Endometrium (tissue), 2 donors: ENCODE results near the gene SKAP1.

Experiments used
- FAIRE-seq: peaks from 2 replicates; lab custom pipeline; 2012; peaks lifted over from hg19 to GRCh38; lab: Jason Lieb, UNC
- donor health status: control.
- donor health status: control.

Gene SKAP1

DNA sequence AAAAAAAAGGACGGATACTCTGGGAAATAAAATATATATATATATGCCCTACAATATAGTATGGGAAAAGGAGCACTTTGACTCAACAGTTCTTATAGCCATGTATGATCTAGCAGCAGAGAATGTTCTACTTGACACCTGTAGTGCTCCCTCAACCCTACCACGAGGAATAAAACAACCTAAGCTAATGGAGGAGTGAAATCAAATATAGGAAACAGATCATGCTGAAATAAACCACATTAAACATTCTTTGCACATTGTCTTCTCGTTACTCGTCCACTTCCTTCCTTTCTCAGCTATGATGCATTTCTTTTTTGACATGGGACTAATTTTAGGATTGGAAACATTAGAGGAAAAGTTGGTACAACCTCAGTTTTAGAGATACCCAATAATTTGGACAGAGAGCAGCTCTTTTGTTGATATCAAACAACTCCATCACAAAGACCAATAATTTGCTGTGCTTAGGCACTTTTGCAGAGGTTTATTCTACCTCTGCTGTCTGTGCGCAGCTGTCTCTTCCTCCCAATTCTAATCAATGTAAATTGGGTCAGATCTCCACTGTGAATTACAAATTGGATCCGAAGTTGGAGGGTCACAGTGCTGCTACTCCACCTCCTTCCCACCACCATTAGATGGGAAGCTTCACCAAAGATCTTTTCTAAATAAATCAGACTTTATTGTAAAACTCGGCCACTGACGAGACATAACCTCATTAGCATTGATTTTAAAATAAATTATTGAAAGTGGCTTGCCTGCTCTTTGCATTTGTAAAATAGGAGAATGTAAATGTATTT, 256.6 kb downstream of the SKAP1 start:
- no peak for FAIRE-seq

DNA sequence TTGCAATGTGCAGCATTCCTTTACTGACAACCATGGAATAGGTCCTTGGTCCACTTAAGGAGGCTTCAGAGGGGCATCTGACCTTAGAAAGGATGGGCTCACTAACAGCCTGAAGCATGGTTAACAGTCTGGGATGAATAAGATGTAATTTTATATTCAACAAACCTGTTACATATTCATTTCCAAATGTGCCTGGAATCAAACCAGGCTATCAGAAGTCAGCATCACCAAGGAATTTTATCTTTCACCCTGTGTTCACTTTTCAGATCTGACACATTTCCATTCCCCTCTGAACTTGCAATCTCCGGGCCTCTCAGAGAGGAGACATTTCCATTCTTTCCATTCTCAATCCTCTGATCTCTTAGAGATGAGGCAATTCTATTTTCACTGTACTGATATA, 260.1 kb downstream of the SKAP1 start:
- no peak for FAIRE-seq

DNA sequence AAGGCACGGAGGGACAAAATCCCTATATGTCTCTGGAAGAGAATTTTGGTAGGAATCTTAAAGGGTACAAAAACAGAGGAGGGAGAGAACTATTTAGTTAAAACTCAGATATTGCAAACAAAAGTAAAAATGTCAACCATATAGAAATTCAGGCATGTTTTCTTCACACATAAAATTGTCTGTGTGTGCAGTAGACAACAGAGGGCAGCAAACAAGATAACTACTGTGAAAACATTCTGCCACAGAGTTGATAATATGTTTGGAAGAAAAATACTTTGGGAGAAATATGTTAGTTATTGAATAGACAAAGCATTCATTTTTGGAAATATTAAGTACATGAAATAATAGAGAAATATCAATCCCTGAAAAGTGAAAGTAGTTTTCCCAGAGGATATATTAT, 266.2 kb downstream of the SKAP1 start:
- no peak for FAIRE-seq

DNA sequence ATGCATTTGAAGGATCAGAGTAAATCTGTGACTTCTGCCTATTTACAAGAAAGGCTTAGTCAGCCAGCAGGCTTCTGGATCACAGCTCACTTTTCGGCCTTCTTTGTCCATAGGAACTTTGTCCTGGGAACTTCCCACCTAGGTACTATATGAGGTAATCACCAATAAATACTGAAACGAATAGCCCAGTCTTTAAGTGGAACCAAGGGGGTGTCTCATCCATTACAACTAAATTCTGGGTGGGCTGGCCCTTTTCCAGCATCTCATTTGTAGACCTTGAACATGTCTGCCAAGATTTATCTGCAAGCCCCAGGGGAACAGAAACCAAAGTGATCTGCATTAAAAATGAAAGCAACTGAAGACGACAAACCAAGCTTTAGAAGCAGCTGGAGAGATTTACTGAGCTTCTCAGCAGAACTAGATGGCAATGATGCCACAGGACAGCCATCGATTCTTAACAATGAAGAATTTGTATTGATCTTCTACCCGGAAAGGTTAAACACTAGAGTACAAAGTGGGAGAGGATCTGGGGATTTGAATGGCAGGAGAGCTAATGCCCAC, 267.0 kb downstream of the SKAP1 start:
- FAIRE-seq = no peak

DNA sequence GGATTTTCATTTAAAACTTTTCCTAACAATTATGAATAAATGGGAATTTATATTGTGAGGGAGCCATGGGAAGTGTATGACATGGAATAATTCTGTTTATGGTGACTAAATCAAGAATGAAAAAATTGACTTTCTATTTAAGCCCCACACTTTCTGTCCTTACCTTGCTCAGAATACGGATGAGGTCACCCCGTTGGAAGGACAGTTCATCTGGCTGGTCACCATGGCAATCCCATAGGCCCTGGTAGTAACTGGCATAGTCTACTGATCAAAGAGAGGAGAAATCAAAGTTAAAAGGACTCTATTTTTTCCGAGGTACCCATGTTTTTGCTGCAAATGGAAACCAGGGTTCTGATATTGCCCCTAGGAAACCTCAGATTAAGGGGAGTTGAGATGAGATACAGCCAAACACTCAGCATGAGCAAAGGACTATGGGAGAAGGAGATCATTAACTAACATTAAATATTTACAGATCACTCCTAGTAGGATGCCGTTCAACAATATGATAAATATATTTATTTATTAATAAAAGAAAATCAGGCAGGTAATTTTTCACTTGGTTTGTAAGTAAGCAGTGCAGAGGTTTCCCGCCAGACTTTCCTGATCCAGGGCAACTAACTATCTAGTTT, 267.6 kb downstream of the SKAP1 start:
- no peak for FAIRE-seq

DNA sequence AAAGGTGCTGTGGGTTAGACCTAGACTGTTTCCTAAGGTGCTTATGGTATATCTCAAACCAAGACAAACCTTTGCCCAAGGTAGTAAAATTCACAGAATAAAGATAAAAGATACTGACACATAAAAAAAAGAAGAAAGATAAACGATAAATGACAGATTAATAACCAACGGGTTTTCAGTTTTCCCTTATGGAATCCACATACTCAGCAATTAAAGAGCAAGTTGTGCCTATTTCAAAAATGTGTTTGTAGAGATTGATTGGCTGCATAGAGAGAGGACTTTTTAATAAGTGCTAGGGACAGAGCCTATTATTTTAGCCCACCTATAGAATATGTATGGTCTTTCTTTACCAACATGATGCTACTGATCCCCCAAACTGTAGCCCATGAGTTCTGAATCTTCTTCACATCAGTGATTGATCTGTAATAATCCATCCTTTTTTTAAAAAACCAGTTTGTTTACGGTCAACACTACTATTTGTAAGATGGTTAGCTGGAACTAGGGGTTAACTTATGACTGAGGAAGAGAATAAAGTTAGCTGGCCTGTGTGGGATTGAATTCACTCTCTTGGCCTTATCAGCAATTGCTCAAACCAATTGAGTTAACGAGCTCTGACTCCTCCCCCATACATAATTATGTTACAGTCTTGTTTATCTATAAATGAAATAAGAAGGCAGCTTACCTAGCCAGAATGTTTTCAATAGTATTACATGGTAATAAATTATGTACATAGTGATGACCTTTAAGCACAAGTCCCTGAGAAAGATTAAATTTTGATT, 268.7 kb downstream of the SKAP1 start:
- no peak for FAIRE-seq

DNA sequence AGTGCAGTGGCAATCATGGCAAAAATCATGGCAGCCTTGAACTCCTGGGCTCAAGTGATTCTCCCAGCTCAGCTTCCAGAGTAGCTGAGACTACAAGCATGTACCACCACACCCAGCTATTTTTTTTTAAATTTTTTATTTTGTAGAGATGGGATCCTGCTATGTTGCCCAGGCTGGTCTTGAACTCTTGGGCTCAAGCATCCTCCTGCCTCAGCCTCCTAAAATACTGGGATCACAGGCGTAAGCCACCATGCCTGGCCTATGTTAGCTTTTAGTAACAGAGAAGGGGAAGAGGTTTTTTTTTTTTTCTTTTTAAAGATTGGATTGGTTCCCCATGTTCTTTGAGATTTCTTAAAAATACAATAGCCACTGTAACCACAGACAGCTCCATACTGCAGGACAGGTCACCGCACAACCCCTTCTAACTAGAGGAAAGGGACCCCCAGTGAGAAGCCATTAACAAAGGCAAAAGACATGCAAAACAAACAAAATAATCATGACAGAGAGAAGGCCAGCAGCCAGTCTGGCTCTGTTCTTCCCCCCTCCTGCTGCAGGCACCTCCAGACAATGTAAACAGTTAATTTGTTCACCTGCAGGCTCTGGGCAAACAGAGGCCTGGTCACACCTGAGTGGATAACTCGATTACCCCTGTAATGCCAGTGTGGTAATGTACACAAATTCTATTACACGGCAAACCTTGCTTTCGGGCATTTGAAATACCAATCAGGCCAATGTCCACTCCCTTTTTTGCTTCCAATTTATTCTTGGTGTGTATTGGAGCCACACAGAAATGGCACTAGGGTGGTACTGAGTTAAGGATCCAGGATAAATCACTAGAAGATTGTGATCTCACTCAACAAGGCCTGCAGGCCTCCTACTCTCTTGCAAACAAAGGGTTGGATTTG, 269.6 kb downstream of the SKAP1 start:
- FAIRE-seq = no peak

DNA sequence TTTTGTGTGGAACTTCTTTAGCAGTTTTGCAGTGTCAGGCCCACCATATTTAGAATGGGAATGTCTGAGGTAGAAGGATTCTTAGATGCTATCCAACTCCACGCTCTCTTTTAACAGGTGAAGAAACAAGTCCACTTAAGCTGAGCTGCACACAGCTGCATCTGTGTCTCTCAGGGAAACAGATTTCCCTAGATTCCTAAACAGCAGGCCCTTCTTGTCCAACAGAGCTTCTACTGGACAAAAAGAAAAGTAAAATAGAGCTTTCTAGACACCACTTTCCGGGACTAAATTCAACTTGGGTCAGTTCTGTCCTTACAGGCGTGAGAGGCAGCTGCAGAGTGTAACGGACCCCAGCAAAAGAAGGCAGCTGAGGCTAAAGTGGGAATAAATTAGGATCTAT, 270.8 kb downstream of the SKAP1 start:
- no peak for FAIRE-seq

DNA sequence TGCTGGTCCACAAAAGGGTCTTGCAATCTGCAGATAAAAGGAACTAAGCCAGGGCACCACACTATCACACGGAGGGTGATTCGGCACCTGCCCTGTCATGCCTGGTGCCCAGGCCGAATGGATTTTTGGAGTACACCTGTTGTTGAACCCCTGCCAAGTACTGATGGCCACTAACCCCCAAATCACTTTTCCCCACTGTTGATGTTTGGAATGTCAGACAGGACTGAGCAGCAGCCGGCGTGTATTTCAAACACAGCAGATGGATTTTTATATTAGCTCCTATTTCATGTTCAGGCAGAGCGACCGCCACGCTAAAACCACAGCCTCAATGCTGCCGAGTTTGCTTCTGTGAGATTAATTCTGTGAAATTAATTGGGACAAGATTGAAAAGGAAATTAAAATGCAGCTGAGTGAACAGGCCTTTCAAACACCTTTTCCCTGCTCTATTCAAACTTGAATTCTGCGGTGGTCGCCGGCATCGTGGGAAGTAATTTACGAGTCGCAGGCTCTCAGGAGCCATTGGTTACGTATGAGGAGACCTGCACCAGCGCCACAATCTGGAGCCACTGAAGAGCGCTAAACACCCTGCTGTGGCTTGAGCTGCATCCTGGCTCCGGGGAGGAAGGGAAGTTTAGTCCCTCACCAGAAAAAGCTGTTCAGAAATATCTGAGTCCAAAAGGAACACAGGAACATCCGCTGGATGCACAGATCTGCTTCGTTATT, 274.0 kb downstream of the SKAP1 start:
- FAIRE-seq = no peak

DNA sequence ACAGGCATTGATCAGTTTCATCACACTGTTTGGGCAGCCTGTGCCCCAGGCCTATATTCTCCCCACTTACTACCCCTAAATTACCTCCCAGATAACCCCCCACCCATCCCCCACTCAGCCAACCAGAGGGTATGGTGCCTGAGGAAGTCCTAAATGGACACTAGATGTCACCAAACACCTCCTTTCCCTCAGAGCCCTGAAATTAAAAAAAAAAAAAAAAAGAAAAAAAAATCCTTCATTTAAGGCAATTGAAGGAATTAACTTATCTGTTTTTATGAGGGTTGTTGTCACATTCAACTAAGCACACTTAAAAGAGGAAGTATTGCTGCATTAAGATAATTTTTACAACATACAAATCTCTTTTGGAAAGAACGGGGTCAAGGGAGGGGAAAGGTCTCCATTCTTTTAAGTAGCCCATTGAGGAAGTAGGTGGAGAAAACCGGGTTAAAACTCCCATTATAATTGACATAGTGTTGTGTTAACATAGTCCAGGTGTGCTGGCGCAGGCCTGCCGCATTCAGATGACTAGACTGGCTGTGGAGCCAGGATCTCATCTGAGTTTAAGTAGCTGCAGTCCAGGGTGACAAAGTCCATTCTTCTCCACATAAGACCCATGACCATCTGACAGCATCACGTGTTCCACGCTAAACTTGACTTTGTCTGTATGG, 276.2 kb downstream of the SKAP1 start:
- no peak for FAIRE-seq

DNA sequence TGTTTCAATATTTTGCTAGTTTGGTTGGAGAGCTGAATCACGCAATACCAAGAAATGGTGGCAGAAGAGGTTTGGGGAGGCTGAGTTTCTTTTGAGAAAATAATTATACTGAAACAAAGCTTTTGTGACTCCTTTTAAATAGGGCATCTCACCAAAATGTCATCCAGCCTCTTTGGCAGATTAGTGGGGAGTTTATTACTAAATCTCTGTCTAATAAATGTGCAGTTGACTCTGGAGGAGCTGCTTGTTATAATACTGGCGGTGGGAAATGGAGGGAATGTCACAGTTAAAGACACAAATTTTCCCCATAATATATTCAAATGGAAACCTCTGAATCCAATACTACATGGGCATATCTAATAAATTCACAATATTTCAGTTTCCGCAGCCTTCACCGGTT, 277.7 kb downstream of the SKAP1 start:
- no peak for FAIRE-seq

DNA sequence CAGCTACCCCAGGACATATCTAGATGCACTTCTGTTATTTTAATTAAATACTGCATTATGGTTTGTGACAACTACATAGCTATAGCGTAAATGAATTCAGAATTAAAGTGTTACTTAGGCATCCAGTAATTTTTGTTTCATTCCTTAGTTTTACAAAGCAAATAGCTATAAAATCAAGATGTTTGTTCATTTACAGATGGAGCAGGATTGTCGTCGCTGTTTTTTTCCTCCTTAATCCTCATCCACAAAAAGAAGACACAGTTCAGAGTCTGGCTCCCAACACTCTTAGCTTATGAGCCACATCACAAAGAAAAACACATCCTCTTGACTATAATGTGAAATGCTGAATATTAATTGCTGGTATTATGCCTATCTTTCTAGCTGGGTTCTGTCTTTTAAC, 278.8 kb downstream of the SKAP1 start:
- no peak for FAIRE-seq

DNA sequence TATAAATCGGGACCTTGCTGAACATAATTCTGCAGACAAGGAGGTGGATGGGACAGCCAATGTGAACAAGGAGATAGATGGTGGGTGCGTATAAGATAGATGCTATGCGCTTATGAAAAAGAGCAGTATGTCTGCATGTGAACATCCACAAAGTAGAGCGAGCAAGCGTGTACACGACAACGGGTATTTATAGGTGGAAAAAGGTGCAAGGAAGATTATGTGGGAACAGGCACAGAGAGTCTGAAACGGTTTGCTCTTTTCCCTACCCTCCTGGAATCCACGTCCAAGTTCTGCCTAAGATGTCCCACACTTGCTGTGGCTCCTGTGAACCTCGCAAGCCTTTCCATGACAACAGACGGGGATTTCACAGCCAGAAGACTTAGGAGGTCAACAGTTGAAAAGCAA, 279.4 kb downstream of the SKAP1 start:
- no peak for FAIRE-seq

DNA sequence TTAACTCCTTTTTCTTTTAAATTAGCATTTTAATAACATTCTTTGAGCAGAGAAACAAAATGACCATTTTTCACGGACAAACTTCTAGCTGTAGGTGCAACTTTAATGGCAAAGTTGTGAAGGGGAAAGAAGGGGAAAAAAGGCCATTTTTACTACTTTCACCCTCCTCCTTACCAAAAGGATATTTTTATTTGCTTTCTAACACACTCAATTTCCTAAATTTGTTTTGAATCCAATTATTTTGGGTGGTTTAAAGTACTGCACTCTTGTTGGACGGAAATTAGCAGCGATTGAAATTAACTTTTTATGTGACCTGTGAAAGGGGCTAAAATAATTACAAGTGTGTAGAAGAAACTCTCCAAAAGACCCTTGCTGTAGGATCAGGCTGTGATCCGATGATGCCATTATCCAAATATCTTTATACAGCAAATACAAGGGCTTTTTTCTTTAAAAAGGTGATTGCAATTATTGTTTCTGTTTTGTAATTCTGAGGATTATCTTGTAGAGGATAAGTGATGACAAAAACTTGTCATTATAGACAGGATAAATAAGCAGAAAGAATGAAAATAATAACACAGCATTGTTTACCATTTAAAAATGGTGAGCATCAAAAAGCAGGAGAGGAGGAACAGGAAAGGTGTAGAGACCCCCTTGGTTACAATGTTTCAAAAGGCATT, 280.1 kb downstream of the SKAP1 start:
- no peak for FAIRE-seq

DNA sequence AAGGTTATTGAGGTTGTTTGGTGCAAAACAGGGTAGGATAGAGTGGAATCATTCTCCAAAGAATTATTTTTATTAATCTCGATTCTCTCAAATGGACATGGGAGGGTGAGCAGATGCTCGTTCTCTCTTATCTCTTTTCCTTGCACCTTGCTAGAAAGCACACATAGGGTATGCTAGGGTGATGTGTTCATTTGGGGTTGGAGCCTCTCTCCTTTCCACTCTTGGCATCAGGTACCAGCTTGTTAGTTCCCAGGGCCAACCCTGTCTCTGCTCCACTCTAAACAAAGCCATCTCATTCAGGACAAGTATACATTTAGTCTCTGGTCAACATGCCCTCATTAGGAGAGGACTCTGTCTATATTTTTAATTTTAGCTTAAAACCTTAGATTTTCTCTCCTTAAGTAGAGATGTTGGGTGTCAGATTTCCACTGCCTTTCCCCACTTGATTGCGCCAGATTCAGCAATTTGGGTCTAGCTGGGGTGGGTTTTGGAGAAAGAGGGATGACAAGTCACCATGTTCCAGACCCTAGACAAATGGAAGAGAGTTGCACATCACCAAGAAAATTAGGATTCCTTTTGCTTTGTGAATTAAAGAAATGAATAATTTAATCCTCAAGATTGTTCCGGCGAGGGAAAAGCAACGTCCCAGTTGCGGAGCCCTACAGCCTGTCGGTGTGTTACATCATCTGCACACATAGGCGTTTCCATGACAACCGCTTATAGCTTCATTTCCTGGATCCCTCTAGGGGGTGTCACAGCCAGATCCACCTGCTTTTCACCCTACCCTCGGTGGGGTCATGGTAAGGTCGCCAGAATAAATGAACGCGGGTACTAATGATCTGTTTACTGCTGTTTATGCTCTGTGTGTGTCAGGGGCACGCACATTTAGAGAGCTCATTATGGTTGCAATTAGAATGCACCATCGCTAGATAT, 280.9 kb downstream of the SKAP1 start:
- no peak for FAIRE-seq

DNA sequence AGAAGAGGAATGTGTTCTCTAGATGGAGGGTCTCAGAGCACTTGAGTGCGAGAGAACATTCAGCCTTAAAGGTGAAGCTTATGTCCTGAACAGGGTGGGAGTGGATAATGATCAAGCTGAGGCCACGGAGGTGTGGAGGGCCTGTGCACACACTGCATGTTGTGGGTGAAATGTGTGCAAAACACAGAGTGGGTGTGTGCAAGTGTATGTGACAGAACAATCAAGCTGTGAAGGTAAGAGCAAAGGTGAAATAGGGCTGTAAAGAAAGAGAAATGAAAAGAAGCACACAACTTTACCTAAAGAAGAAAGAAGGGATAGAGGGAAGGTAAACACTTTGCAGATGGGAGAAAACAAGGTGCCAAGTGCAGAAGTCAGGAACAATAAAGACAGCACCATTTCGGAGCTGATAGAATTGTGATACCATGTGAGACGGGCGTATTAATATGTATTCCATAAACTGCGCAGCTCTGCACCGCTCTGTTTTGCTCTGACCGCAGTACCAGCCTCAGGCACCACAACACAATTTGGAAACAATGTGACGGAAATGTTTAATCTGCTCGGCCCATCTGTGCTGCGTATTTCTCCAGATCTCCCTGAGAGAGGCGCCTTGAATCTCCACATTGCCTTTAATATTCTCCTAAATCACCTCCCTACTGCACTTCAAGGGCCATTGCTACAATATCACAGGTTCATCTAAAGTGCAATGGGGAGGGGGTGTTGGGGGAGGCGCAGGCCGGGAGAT, 281.8 kb downstream of the SKAP1 start:
- FAIRE-seq = no peak

DNA sequence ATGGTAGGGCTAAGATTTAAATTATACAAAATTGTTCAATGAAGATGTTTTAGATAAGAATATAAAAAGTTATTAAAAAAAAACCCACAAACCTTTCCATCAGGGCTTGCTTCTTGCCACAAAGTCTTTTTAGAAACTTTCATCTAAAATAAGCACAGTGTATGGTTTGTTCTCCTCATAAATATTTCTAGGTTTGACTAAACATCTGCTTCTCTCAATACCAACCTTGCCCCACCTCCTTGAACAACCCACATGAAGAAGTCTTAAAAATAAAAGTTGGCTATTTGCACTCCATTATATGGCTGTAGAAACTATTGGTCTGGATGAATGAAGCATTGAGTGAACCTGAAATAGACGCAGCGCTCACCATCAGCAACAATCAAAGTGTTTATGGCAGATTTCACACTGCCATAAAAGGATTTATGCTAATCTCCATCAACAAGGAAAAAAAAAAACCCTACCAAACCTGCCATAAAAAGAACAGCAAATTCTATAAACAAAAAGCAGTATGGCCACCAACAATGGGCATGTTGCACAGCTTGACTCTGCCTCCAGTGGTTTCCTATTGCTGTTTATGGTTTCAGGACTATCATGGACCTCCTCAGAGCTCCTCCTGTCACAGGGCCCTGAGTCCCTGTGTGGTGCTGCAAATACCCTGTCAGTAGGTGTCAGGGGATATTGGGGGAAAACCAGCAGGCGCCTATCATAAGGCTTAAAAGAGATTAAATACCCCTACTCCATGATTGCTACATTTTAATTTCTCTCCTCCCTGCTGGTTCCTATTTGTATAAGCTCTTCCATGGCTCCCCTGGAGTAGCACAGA, 284.8 kb downstream of the SKAP1 start:
- FAIRE-seq = no peak
